HG03064 (cell line): Measurements from ENCODE around the gene IL18RAP.

Source experiments
- ATAC-seq: cut with Tn5 transposase; IDR thresholded peaks from one replicate; pipeline ENCODE4 v1.9.1; 2021; ENCODE audit warnings: low read depth; ENCODE audit not compliant: unreplicated experiment

Gene IL18RAP

GRCh38 chr2:102492006-102492405, 69.0 kb downstream of the IL18RAP start:
- no peak for ATAC-seq

DNA sequence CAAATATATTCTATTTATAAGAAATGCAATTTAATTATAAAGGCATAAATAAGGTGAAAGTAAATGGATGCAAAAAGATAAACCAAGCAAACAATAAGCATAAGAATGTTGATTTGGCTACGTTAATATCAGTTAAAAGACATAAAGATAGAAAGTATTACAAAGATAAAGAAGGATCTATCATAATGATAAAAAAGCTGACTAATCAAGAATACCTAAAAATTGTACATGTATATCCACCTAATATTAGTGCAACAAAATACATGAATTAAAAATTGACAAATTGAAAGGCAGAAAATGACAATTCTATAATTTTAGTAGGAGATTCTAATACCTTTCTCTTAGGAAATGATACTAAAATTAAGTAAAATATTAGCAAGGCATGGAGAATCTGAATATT, 71.6 kb downstream of the IL18RAP start:
- no peak for ATAC-seq

DNA sequence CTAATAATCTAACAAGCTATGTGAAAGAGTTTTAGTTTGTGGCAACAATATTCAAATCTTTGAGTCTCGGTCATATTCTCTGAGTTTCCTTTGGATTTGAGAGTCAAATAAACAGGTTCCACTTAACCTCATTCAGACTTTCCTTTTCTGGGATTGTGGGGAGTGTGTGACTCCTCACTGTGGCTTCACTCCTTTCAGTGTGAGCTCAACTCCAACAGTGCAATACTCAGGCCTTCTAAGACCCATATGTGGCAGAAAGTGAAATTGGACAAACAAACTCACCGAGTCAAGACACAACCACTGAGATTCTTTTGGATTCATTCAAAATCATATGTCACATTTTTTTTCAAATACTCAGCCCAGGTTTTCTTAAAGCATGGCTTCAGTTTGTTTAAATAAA, 75.5 kb downstream of the IL18RAP start:
- no peak for ATAC-seq

DNA sequence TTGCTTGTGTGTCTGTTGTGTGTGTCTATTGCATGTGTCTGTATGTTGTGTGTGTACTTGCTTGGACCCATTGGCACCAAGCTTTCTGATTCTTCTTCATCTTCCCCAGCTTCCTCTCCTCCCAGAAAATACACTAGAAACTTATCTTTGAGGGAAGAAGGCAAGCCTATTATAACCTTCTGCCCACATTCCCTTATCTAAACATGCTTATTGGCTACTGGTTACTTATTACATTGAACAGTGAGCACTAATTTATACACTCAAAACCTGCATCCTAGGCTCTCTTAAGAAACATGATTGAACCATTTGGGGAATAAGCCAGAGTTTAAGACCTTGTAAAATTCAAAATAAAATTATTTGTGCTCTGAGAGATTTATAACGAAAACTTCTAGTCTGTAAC, 76.6 kb downstream of the IL18RAP start:
- ATAC-seq = no peak
